HG03066 (cell line): ENCODE measurements around the gene PAM.

Experiments
- ATAC-seq: cut with Tn5 transposase; IDR thresholded peaks from one replicate; pipeline ENCODE4 v1.9.1; 2021; ENCODE audit warnings: low read depth; ENCODE audit not compliant: unreplicated experiment

Gene PAM

DNA sequence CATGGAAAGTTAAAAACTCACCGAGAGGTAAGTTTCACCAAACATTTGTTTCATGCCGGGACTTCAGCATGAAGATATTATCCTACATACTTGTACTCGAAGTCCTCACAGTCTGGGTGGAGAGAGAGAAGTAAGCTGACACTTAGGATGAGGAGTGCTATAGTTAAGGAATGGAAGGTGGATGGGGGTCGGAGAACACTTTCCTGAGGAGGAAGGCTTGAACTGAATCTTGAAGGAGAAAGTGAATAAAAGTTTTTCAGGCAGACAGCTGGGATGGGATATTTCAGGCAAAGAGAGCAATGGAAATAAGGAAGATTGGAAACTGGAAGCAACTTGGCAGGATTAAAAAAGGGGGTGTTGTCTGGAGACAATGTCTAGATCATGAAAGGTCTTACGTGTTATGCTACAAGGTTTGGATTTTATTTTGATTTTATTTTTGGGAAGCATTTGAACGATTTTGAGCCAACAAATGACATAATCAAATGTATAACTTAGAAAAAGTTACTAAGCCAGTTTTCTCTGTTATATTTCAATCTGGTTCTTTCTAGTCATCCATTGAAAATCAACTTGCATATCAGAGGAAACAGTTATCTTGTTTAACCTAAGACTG is 167.1 kb downstream of the PAM start:
- ATAC-seq, result no peak

GRCh38 chr5:102922799-102923477 is 167.8 kb downstream of the PAM start:
- no peak for ATAC-seq

DNA sequence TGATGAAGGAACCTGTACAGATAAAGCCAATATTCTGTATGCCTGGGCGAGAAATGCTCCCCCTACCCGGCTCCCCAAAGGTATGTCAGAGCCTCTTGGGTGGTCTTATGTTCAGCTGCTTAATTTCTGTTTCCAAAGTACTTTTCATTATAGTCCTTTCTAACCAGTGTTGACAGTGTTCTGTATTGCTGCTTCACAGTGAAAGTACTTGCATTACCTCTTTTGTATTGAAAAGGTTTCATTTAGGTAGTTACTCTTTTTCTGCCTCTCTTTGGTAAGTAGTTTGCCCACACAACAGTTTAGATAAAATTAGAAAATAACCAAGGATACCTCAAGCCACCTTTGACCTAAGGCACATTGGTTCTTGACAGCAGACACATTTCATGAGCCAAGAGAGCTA is 169.9 kb downstream of the PAM start:
- ATAC-seq, result no peak

DNA sequence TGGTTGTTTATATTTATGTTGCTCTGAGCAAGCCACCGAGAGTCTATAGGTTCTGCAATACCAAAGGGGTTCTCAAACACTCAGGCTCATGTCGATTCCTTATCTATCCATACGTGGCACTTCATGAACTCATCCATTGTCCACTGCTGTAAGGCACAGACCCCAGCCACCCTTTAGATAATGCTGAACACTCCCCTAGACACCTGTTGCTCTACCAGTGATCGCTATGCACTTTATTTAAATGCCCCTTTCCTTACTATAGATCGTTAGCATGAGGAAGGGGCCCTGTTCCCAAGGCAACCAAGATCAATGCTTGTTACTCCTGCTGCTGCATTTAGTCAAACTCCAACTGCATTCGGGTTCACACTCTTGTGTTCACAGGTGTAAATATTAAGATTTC is 171.9 kb downstream of the PAM start:
- no peak for ATAC-seq

DNA sequence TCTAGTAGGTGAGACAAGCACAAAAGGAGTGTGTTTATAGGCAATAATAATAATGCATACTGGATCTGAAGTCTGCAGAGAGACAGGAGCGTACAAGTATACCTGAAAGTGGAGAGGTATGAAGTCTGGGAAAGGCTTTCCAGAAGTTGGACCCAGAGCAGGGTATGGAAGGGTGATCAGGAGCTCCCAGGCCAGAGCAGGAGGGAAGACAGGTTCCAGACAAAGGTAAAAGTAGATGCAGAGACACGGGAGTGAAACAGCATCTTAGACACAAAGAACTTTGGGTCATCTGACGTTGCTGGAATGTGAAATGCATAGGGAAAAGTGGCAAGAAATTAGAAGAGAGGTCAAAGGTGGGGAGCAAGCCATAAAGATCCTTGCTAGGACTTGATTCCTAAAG is 175.1 kb downstream of the PAM start:
- ATAC-seq, result no peak

DNA sequence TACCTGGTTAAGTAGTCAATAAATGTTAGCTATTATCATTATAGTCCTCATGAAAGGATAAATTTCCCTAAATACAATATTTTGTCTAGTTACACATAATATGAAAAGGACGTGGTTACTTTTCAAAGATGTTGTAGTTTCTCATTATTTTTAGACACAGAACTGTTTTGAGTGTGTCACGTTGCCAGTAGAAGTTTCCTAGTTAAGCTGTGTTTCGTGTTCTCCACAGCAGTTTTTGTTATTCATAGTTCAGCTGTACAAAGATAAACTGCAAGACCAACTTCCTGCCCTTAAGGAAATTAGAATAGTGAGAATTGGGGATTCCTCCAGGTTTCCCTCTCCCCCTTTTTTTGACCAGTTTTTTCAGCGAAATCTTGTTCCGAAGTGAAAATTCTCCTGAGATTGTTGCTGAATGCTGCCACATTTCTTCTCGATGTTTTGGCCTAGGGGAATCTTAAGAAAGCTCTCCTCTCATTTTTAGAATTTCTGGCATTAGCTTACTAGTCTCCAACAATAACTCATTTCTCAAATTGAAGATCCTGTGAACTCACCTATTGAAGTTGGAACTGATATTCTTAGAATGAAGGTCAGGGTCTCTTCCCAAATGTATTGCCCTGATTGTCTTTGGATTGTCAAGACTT is 176.1 kb downstream of the PAM start:
- ATAC-seq, result no peak

DNA sequence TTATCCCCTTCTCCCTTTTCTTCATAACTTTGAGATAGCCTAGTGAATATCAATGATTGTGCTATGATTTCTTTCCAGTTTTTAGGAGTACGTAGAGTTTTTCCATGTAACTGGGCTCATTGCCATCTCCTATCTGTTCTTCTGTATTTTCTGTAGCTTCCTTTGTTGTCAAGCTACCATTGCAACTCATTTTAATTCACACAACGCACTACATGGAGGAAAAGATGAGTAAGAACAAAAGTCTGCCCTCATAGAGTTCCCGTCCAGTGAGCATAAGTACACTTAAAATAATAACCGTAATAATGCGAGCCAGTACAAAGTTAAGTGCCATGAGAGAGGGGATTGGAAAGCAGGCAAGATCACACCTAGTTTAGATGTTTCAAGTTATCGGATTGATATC is 177.7 kb downstream of the PAM start:
- no peak for ATAC-seq

DNA sequence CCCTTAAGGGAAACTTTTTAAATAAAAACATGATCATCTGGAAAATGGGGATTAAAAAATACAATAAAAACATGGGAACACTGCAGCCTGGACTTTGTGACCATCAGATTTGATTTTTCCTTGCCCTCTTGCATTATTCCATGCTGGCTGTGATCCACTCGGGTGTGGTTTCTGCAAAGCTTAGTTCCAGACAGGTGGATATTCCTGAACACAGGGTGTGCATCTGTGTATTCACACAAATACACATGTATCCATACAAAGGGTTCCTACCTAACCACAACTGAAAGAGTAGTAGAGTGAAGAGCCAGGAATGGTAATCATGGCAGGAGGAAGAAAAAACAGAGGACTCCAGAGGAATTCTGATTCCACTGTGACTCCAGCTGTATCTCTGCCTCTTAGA is 178.2 kb downstream of the PAM start:
- ATAC-seq, result no peak

DNA sequence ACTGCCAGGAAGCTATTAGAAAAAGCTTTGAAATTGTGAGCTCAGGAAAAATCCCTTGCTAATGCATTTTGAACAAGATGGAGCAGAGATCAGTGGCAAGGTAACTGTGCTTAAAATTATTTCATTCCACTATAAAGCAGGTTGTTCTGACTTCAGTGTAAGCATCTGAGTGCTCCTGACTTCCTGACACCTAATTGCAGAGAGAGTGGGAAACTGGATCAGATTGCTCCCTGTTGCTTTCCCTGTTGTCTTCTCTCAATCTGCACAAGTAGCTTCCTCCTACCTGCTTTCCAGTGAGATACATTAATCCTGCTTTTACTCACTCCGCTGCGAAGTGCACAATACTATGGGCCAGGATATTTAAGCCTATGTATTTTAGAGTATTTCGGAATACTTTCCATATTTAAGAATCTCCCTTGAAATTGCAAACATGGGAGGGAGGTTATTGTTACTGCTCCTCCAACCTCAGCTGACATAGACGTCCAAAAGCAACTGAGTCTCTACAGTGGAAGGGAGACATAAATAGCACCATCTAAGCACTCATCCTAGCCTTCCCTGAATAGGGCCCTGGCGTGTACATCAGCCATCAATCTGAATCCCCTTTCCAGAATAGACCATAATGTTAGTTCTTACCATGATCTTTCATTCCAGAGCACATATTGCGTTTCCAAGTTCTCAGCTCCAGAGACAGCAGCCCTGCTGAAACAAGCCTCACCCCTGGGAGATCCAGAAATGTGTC is 178.8 kb downstream of the PAM start:
- ATAC-seq, result no peak

GRCh38 chr5:102937894-102938293 is 182.8 kb downstream of the PAM start:
- ATAC-seq, result no peak

DNA sequence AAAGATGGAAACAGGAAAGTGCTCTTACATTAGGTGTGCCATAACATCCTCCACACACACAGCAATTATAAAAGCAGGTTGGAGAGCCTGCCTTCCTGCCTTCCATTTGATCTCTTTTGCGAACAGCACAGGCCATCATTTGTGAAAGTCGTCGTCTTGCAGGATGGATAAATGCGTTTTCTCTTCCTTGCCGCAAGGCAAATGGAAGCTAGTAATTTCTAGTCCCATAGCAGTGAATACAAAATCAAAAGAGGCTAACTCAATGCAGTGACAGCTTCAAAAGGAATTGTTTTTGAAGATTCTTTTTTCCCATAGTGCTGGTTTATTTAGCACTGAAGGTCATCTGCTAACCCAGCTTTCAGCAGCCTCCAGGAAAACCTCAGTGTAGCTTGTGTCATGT is 186.0 kb downstream of the PAM start:
- ATAC-seq, result no peak

DNA sequence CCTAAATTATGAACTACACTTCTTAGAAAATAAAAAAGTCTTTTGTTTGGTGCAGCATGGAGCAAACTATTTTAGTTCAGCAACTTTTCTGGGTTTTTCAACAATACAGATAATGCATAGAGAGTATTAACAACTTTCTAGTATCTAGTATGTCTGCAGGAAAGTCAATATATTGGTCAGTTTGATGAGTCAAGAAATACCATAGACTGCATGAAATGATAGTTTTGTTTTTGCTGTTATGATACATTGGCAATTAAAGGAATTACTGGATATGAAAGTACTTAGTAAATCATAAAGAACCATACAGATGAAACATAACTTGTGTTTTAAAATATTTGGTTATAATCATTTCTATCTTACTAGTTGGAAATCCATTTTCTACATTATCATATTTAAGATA is 191.3 kb downstream of the PAM start:
- no peak for ATAC-seq

- no peak for ATAC-seq
These were observed 191.9 kb downstream of the PAM start for GRCh38 chr5:102946971-102947370.

- ATAC-seq, result no peak
These were observed 200.4 kb downstream of the PAM start for GRCh38 chr5:102955488-102955887.

GRCh38 chr5:102956599-102956998 is 201.5 kb downstream of the PAM start:
- ATAC-seq, result no peak

GRCh38 chr5:102957141-102957540 is 202.0 kb downstream of the PAM start:
- no peak for ATAC-seq

- no peak for ATAC-seq
These were observed 203.4 kb downstream of the PAM start for GRCh38 chr5:102958481-102959011.

GRCh38 chr5:102959055-102959454 is 203.9 kb downstream of the PAM start:
- no peak for ATAC-seq

GRCh38 chr5:102961671-102962070 is 206.6 kb downstream of the PAM start:
- no peak for ATAC-seq

- no peak for ATAC-seq
These were observed 210.5 kb downstream of the PAM start for GRCh38 chr5:102965653-102966052.

DNA sequence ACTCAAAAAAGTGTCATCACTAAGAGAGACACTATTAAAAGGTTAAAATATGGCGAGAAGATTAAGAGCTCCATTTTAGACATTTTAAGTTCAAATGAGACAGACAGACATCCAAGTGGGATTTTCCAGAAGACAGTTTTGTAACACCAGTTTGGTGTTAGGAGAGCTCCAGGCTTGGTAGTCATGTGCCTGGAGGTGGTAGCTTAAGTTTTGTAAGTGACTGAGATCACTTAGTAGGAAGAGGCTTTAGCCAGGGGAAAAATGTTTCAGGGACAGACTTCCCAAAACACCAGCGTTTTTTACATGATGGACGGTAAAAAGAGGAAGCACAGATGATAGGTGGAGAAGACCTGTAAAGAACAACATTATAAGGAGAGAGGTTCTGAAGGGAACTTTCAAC is 214.5 kb downstream of the PAM start:
- ATAC-seq, result no peak
